Right lobe of liver (tissue), 6 donors: ENCODE results near the gene EPHA3. TPM values are rescaled to one million over a fixed set of nuclear protein-coding genes. Genes with fewer than 3 reads are reported as not detected.

ENCODE experiments used
- ATAC-seq, 4 donors: fragments of 200-7000 bp; cut with Tn5 transposase; one replicate each; pipeline ENCODE4 v1.9.1; 2020; ENCODE audit warnings: mild to moderate bottlenecking in 4 of 4, moderate library complexity in 4 of 4
- DNase-seq, 3 donors: peaks; one replicate each; pipeline ENCODE4 v3.0.0-alpha.2; 2020
- H3K27ac ChIP-seq, 3 donors: fragments of 200-600 bp; one replicate each; pipeline ENCODE4 v1.8.0; 2022
- H3K27me3 ChIP-seq, 2 donors: fragments of 200-600 bp; one replicate each; pipeline ENCODE4 v1.8.0; 2022
- H3K36me3 ChIP-seq, 4 donors: fragments of 200-600 bp; sonication (generic) in 1 of 4; one replicate each; pipeline versions ENCODE4 v1.5.1 to v1.8.0; 2017 to 2022; ENCODE audit warnings: control low read depth in 1 of 4
- H3K4me1 ChIP-seq, 4 donors: fragments of 200-600 bp; sonication (generic) in 1 of 4; one replicate each; pipeline versions ENCODE4 v1.5.1 to v1.8.0; 2017 to 2022; ENCODE audit warnings: control low read depth in 1 of 4
- H3K4me3 ChIP-seq, 3 donors: fragments of 200-600 bp; one replicate each; pipeline ENCODE4 v1.8.0; 2022
- H3K9me3 ChIP-seq, 4 donors: fragments of 200-600 bp; sonication (generic) in 1 of 4; one replicate each; pipeline versions ENCODE4 v1.5.1 to v1.8.0; 2017 to 2022; ENCODE audit warnings: control low read depth in 1 of 4
- POLR2A ChIP-seq: fragments of 450-650 bp; IDR thresholded peaks from one replicate; pipeline ENCODE4 v1.6.1; 2017; ENCODE audit warnings: antibody characterized with exemption, mild to moderate bottlenecking
- WGBS: methylation state at CpG from one replicate; pipeline ENCODE4 v1.1.6; 2018; ENCODE audit warnings: low coverage, low lambda C conversion rate; ENCODE audit not compliant: insufficient coverage; ENCODE audit errors: missing lambda C conversion rate; 5-methylcytosine and 5-hydroxymethylcytosine counted together
- intact Hi-C, 2 donors: fragments of 100-400 bp; cut with DNase I; formaldehyde crosslinking; loops; one replicate each; pipeline versions ENCODE4 v1.11.2 to v1.14.1; 2022
- total RNA-seq, 6 experiments: library from RNA; depleted of rRNA in 2 of 6; stranded (reverse); fragments of >200 nt in 2 of 6; fragmentation: NEBNext Ultra II Directional in 3 of 6; extraction: Animal tissue kit (Norgen Biotek cat#: 25700) in 3 of 6; gene quantifications; one replicate each; pipeline versions ENCODE4 v1.1.0 to v1.2.4, GENCODE V29; 2016 to 2023
- TF ChIP-seq, protein P1 (sequence below), 4 donors: fragments of 200-600 bp in 3 of 4; fragments of 450-650 bp in 1 of 4; IDR thresholded peaks; one replicate each; pipeline versions ENCODE4 v1.5.1 to v1.8.0; 2016 to 2022; ENCODE audit warnings: antibody characterized with exemption in 4 of 4, mild to moderate bottlenecking in 2 of 4
- donor health status: DM: no; HTN: yes; CAD: no.
- donor health status: DM: no; HTN: no; CAD: no.
- donor health status: DM: no; HTN: no; CAD: no.
- donor health status: DM: no; HTN: yes; CAD: no.
- donor health status: DM: no; HTN: yes; CAD: no.

Gene EPHA3
- total RNA-seq, 6 experiments from 2014 or later, result 0.95 to 2.9 (median 1.5) TPM

DNA sequence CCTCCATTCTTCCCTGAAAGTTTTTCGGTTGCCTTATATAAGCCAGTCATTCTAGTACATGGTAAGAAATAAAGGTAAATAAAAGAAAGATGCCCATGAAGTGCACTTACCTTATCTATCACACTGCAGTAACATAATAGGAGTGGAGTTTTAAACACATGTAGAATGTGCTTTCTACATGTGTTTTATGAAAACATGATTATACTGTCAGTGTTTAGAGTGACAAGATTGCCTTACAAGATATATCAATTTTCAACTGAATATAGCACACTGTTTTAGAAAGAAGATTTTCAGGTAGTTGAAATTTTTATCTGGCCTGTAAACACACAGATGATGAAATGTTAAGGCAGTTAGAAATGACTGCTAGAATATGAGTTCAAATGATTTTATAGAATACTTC lies 219.6 kb downstream of the EPHA3 start:
- TF ChIP-seq POLR2A, result no peak
- TF ChIP-seq, protein P1, sequence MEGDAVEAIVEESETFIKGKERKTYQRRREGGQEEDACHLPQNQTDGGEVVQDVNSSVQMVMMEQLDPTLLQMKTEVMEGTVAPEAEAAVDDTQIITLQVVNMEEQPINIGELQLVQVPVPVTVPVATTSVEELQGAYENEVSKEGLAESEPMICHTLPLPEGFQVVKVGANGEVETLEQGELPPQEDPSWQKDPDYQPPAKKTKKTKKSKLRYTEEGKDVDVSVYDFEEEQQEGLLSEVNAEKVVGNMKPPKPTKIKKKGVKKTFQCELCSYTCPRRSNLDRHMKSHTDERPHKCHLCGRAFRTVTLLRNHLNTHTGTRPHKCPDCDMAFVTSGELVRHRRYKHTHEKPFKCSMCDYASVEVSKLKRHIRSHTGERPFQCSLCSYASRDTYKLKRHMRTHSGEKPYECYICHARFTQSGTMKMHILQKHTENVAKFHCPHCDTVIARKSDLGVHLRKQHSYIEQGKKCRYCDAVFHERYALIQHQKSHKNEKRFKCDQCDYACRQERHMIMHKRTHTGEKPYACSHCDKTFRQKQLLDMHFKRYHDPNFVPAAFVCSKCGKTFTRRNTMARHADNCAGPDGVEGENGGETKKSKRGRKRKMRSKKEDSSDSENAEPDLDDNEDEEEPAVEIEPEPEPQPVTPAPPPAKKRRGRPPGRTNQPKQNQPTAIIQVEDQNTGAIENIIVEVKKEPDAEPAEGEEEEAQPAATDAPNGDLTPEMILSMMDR (IDR thresholded peaks at IDR 0.05), result no peak
- WGBS, result 72% methylated on average over 1 of the region's 1 CpG
- no peaks in the 10 kb centered on the region for H3K4me1 ChIP-seq
- DNase-seq (no peak), ATAC-seq (no peak)
- H3K4me3 ChIP-seq, result no peak overlapping the region
- no peaks in the 10 kb centered on the region for H3K9me3 ChIP-seq
- intact Hi-C loops, result no loop called here
- H3K27ac ChIP-seq, result no peak overlapping the region
- no peaks in the 10 kb centered on the region for H3K36me3 ChIP-seq
- no peaks in the 10 kb centered on the region for H3K27me3 ChIP-seq

DNA sequence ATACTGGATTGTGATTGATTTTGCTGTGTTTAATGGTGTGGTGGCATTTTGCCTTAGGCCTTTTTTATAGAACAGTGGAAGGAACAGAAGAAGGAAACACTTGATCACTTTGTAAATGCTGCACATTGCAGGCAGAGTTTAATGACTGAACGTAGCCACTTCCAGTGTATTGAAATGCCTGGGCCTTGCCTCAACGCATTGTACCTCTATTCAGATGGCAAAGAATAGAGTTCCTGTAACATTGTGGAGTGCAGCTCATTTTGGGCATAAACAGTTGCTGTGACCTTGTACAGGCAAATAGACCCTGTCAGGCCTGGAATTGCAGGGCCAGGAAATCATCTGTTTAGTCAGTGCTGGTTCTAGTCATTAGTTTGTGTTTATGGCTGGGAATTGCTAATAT lies 225.0 kb downstream of the EPHA3 start:
- Histone ChIP-seq H3K27ac (no peak overlapping the region), H3K9me3 (no peaks in the 10 kb centered on the region), H3K4me1 (no peaks in the 10 kb centered on the region), H3K4me3 (no peak overlapping the region), H3K27me3 (no peaks in the 10 kb centered on the region), H3K36me3 (no peaks in the 10 kb centered on the region)
- no peak for TF ChIP-seq POLR2A
- TF ChIP-seq, protein P1 (IDR thresholded peaks at IDR 0.05), result no peak
- 36% methylated on average over 2 of the region's 2 CpGs for WGBS
- intact Hi-C loops, result no loop called here
- ATAC-seq (no peak), DNase-seq (no peak)

DNA sequence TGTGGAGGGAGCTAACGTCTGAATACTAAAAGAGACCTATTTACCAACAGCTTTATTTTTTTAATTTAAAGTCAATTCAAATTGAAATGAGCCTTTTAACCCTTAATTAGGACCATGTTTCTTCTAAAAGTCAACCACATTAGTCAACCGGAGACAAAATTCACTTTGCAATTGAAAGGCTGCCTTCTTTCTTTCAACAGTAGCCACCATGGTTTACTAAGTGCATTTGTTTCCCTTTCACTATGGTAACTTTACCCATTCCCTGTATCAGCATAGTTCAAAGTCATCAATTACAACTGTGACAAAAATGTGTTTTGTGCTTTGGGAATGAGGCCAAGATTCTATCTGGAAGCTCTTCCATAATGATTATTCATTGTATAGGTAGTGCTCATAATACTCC lies 225.4 kb downstream of the EPHA3 start:
- no peak for ATAC-seq

DNA sequence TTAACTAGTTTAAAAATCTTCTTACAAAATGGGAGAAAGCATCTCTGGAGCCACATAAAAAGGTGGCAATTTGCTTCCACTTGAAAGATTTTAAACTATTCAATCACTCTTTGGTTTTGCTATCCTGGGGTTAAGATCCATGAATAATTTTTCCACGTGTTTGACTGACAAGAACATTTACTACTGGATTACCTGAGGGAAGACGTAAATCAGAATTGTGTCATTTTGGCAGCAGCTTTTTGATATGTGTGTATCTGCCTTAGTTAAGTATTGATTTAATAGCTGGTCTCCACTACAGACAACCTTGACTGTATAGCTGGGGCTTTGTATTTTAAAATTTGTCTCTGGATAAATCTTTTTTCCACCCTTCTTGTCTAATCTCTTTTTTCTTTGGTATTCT lies 228.3 kb downstream of the EPHA3 start:
- no peak for ATAC-seq
- no peak for DNase-seq
- Histone ChIP-seq H3K4me1 (no peaks in the 10 kb centered on the region), H3K9me3 (no peaks in the 10 kb centered on the region), H3K27ac (no peak overlapping the region), H3K36me3 (no peaks in the 10 kb centered on the region), H3K27me3 (no peaks in the 10 kb centered on the region), H3K4me3 (no peak overlapping the region)
- 42% methylated on average over 2 of the region's 2 CpGs for WGBS
- TF ChIP-seq POLR2A, result no peak
- TF ChIP-seq, protein P1 (IDR thresholded peaks at IDR 0.05), result no peak
- intact Hi-C loops, result no loop called here

More for the DNA sequence above, 225.4 kb downstream of the EPHA3 start:
- Histone ChIP-seq H3K27ac (no peak overlapping the region), H3K9me3 (no peaks in the 10 kb centered on the region), H3K36me3 (no peaks in the 10 kb centered on the region), H3K27me3 (no peaks in the 10 kb centered on the region), H3K4me1 (no peaks in the 10 kb centered on the region), H3K4me3 (no peak overlapping the region)
- 37% methylated on average over 2 of the region's 2 CpGs for WGBS
- no peak for DNase-seq
- intact Hi-C loops, result no loop called here
- no peak for TF ChIP-seq POLR2A
- TF ChIP-seq, protein P1 (IDR thresholded peaks at IDR 0.05), result no peak

DNA sequence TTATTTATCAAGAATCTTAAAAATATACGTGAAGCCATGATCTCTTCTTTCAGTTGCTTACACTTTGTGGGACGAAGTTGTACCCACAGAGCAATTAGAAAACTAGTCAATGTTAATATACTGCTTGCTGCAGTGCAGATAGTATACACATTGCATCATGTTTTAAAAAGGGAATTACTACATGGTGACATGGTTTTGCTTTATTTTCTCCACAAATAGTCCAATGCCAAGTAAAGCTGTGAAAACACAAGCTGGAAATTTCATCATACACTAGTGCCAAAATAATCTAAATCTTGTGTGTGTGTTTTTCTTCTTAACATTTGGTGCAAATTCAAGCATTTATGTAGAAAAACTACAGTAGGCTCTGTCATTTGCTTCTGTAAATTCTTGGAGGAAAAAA lies 233.0 kb downstream of the EPHA3 start:
- ATAC-seq (no peak), DNase-seq (no peak)
- intact Hi-C loops, result no loop called here
- H3K9me3 ChIP-seq, result no peaks in the 10 kb centered on the region
- H3K4me1 ChIP-seq, result no peaks in the 10 kb centered on the region
- WGBS, result 43% methylated on average over 2 of the region's 2 CpGs
- TF ChIP-seq, protein P1 (IDR thresholded peaks at IDR 0.05), result no peak
- TF ChIP-seq POLR2A, result no peak
- no peaks in the 10 kb centered on the region for H3K36me3 ChIP-seq
- H3K27ac ChIP-seq, result no peak overlapping the region
- no peak overlapping the region for H3K4me3 ChIP-seq
- H3K27me3 ChIP-seq, result no peaks in the 10 kb centered on the region
